Lung (tissue), 12 donors: Measurements from ENCODE around the gene PAM. TPM values are rescaled to one million over a fixed set of nuclear protein-coding genes. Genes with fewer than 3 reads are reported as not detected.

Source experiments
- ATAC-seq: fragments of 200-7000 bp; cut with Tn5 transposase; one replicate; pipeline ENCODE4 v1.9.1; 2020; ENCODE audit warnings: moderate number of reproducible peaks; ENCODE audit not compliant: insufficient read depth, low FRiP score
- DNase-seq, 3 donors: peaks; one replicate each; pipeline ENCODE4 v3.0.0-alpha.2; 2013 to 2017
- H3K27ac ChIP-seq, 2 donors: one replicate each; pipeline ENCODE4 v1.5.1; 2013; ENCODE audit warnings: mild to moderate bottlenecking in 2 of 2, moderate library complexity in 2 of 2, control low read depth in 1 of 2, inconsistent platforms in 1 of 2, low read depth in 1 of 2, low read length in 1 of 2
- H3K27me3 ChIP-seq, 3 donors: one replicate each; pipeline ENCODE4 v1.5.1; 2013; ENCODE audit warnings: low read length in 2 of 3; ENCODE audit not compliant: control insufficient read depth in 3 of 3, insufficient read depth in 3 of 3
- H3K36me3 ChIP-seq, 4 donors: one replicate each; pipeline ENCODE4 v1.5.1; 2013; ENCODE audit warnings: low read length in 4 of 4, mild to moderate bottlenecking in 1 of 4, moderate library complexity in 1 of 4; ENCODE audit not compliant: control insufficient read depth in 4 of 4, insufficient read depth in 4 of 4
- H3K4me1 ChIP-seq, 5 donors: one replicate each; pipeline ENCODE4 v1.5.1; 2013; ENCODE audit warnings: low read length in 5 of 5, mild to moderate bottlenecking in 2 of 5, moderate library complexity in 1 of 5; ENCODE audit not compliant: control insufficient read depth in 5 of 5, insufficient read depth in 5 of 5
- H3K4me3 ChIP-seq: one replicate; pipeline ENCODE4 v1.5.1; 2013; ENCODE audit warnings: mild to moderate bottlenecking, control low read depth, moderate library complexity
- H3K9ac ChIP-seq, 2 donors: one replicate each; pipeline ENCODE4 v1.5.1; 2013; ENCODE audit warnings: low read length in 2 of 2, control low read depth in 1 of 2; ENCODE audit not compliant: insufficient read depth in 1 of 2
- H3K9me3 ChIP-seq, 4 donors: one replicate each; pipeline ENCODE4 v1.5.1; 2013; ENCODE audit warnings: low read length in 3 of 4, mild to moderate bottlenecking in 1 of 4, moderate library complexity in 1 of 4; ENCODE audit not compliant: control insufficient read depth in 4 of 4, insufficient read depth in 3 of 4
- WGBS, 2 donors: extraction: QIAGEN DNeasy Blood & Tissue Kit; methylation state at CpG; one replicate each; pipeline ENCODE4 v1.1.7; 2013; 5-methylcytosine and 5-hydroxymethylcytosine counted together
- polyA plus RNA-seq, 2 donors: library from polyadenylated mRNA; stranded (reverse); fragments of 200-250 nt; gene quantifications; one replicate each; pipeline ENCODE4 v1.2.1, GENCODE V29; 2013
- total RNA-seq, 2 donors: library from RNA; depleted of rRNA in 1 of 2; stranded (reverse); fragments of >200 nt in 1 of 2; gene quantifications; one replicate each; pipeline ENCODE4 v1.2.1, GENCODE V29; 2014 to 2021
- TF ChIP-seq, protein P1 (sequence below): IDR thresholded peaks from 2 replicates; pipeline ENCODE4 v1.5.1; 2012; ENCODE audit warnings: mild to moderate bottlenecking; ENCODE audit errors: control extremely low read depth, extremely low read depth
- donor health status: control.
- donor health status: control.
- donor health status: Bipolar disorder and iron deficiency.
- donor health status: healthy.
- donor health status: DM: yes; HTN: yes; CAD: no.

PAM gene
- total and polyA plus RNA-seq, 4 donors, result 117 to 248 (median 151) TPM

DNA sequence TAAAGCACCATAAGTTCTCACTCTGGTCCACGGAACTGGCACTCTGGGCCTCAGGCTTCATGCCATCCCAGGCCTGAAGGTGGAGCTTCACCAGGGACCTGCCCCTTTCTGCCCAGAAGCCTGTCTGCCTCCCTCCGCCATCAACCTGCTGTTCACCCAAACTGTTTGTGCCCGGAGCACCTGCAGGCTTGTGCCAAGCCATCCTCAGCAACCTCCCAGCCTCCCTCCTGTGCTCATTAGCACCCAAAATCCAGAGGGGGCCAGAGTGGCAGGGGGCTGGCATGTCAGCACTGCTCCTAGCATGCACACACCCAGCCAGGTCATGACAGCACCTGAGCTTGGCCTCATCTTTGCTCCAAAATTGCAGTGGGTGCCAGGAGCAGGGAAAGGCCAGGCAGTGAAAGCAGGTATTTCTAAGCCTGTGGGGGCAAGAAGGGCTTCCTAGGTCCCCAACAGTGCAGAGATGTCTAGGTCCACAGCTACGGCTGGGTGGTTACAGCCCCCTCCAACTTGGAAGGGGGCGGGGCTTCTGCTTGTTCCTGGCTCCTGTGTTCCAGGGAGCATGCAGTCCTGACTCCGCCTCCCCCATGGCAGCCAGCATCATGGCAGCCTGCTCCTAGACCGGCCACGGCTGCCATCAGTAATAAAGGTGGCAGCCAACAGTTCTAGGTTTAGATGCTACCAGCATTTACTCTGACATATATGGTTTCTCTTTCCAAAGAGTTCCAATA is 279.7 kb downstream of the PAM start:
- TF ChIP-seq, protein P1, sequence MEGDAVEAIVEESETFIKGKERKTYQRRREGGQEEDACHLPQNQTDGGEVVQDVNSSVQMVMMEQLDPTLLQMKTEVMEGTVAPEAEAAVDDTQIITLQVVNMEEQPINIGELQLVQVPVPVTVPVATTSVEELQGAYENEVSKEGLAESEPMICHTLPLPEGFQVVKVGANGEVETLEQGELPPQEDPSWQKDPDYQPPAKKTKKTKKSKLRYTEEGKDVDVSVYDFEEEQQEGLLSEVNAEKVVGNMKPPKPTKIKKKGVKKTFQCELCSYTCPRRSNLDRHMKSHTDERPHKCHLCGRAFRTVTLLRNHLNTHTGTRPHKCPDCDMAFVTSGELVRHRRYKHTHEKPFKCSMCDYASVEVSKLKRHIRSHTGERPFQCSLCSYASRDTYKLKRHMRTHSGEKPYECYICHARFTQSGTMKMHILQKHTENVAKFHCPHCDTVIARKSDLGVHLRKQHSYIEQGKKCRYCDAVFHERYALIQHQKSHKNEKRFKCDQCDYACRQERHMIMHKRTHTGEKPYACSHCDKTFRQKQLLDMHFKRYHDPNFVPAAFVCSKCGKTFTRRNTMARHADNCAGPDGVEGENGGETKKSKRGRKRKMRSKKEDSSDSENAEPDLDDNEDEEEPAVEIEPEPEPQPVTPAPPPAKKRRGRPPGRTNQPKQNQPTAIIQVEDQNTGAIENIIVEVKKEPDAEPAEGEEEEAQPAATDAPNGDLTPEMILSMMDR, result no peak
- ATAC-seq (no peak), DNase-seq (no peak)
- no peaks in the 10 kb centered on the region for H3K27me3 ChIP-seq
- H3K9me3 ChIP-seq, result peaks cover 0 to 11% (median 2%) of the 10 kb centered on the region in 4 donors
- no peak overlapping the region for H3K9ac ChIP-seq
- peaks cover 0 to 18% (median 4%) of the 10 kb centered on the region in 4 donors for H3K36me3 ChIP-seq
- 95 to 97% methylated on average over 8 of the region's 8 CpGs for WGBS, 2 donors
- H3K4me3 ChIP-seq, result no peak overlapping the region
- no peak overlapping the region for H3K27ac ChIP-seq
- no peaks in the 10 kb centered on the region for H3K4me1 ChIP-seq

DNA sequence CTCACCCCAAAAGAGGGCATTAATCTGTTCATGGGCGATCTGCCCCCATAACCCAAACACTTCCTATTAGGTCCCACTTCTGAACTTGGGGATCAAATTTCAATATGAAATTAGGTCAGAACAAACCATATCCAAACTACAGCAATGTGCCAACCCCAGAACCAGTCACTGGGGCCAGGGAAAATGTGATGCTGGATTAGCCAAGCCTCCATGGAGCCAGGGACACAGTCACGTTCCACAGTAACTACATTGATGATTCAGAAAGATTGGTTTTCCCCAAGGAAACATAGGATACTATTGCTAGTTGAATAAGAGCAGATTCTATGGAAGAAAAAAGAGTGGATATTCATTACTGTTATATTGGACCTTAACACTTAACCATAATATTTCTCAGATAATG is 280.6 kb downstream of the PAM start:
- H3K4me1 ChIP-seq, result no peaks in the 10 kb centered on the region
- no peak overlapping the region for H3K27ac ChIP-seq
- no peak overlapping the region for H3K9ac ChIP-seq
- peaks cover 0 to 11% (median 2%) of the 10 kb centered on the region in 4 donors for H3K9me3 ChIP-seq
- no peaks in the 10 kb centered on the region for H3K27me3 ChIP-seq
- H3K36me3 ChIP-seq, result peaks cover 0 to 13% (median 3%) of the 10 kb centered on the region in 4 donors
- TF ChIP-seq, protein P1, result no peak
- WGBS, 2 donors, result 0 to 51% methylated on average over 2 of the region's 2 CpGs
- no peak overlapping the region for H3K4me3 ChIP-seq
- DNase-seq (no peak), ATAC-seq (no peak)

DNA sequence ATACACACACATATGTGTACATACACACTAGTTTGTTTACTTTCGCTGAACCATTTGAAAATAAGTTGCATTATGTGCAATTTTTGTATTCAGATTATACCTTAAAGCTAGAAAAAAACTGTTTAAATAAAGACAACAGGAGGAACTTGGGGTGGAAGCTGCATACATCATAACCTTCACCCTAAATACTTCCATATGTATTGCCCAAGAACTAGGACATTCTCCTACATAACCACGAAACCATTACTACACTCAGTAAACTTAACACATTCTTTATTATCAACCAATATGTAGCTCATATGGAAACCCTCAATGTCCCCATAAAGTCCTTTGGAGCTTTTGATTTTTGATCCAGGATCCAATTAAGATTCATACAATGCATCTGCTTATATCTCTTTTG is 281.5 kb downstream of the PAM start:
- TF ChIP-seq, protein P1, result no peak
- DNase-seq (no peak), ATAC-seq (no peak)
- Histone ChIP-seq H3K27me3 (no peaks in the 10 kb centered on the region), H3K36me3 (peaks cover 0 to 8% (median 3%) of the 10 kb centered on the region in 4 donors), H3K9me3 (peaks cover 0 to 11% (median 2%) of the 10 kb centered on the region in 4 donors), H3K4me1 (no peaks in the 10 kb centered on the region), H3K4me3 (no peak overlapping the region), H3K9ac (no peak overlapping the region), H3K27ac (no peak overlapping the region)
- 79 to 85% methylated on average over 2 of the region's 2 CpGs for WGBS, 2 donors
